Peyer's patch (tissue), 4 donors: ENCODE measurements around the gene KLHL5. TPM values are rescaled to one million over a fixed set of nuclear protein-coding genes. Genes with fewer than 3 reads are reported as not detected.

Source experiments
- DNase-seq, 3 donors: peaks; one replicate each; pipeline ENCODE4 v3.0.0-alpha.2; 2017 to 2019
- H3K27ac ChIP-seq, 4 donors: fragments of 200-600 bp; sonication (generic); one replicate each; pipeline ENCODE4 v1.5.1; 2016 to 2019
- H3K27me3 ChIP-seq, 2 donors: fragments of 200-600 bp; sonication (generic); one replicate each; pipeline ENCODE4 v1.5.1; 2019
- H3K36me3 ChIP-seq, 3 donors: fragments of 200-600 bp; sonication (generic); one replicate each; pipeline ENCODE4 v1.5.1; 2016 to 2019
- H3K4me1 ChIP-seq, 4 donors: fragments of 200-600 bp; sonication (generic); one replicate each; pipeline ENCODE4 v1.5.1; 2016 to 2019
- H3K4me3 ChIP-seq, 4 donors: fragments of 200-600 bp; sonication (generic); 1 replicate in 3 of 4; 2 replicates in 1 of 4; pipeline ENCODE4 v1.5.1; 2016 to 2019; ENCODE audit warnings: mild to moderate bottlenecking in 1 of 4
- H3K9me3 ChIP-seq, 4 donors: fragments of 200-600 bp; sonication (generic); one replicate each; pipeline ENCODE4 v1.5.1; 2016 to 2019; ENCODE audit warnings: mild to moderate bottlenecking in 1 of 4
- POLR2A ChIP-seq, 2 donors: fragments of 450-650 bp; IDR thresholded peaks; one replicate each; pipeline ENCODE4 v1.5.1; 2017; ENCODE audit warnings: antibody characterized with exemption in 2 of 2, mild to moderate bottlenecking in 2 of 2, moderate library complexity in 2 of 2
- total RNA-seq, 4 donors: library from RNA; depleted of rRNA; stranded (reverse); fragments of >200 nt; gene quantifications; one replicate each; pipeline ENCODE4 v1.1.0, GENCODE V29; 2016
- TF ChIP-seq, protein P1 (sequence below), 6 experiments: fragments of 450-650 bp in 4 of 6; fragments of 200-600 bp in 2 of 6; sonication (generic) in 1 of 6; IDR thresholded peaks; one replicate each; pipeline ENCODE4 v1.5.1; 2017 to 2019; ENCODE audit warnings: antibody characterized with exemption in 6 of 6, mild to moderate bottlenecking in 3 of 6, moderate library complexity in 1 of 6

The KLHL5 gene
- total RNA-seq, 4 donors from 2014 or later, result 7.2 to 41.3 (median 12.1) TPM

DNA sequence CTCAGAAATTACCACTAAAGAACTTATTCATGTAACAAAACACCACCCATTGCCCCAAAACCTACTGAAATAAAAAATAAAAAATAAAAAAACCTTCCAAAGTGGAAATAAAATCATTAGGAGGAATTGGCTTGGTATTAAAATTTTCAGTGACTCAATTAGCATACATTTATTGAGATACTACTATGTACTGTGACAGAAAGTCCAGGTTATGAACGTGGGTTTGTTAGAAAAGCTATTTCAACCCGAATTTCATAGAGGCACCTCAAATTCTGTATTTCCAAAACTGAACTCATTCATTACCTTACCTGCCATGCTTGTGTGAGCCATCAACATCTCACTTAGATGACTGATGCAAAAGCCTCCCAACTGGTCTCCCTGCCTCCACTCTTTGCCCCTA, 16.8 kb downstream of the KLHL5 start:
- Histone ChIP-seq H3K36me3 (peaks cover 0 to 12% (median 0%) of the 10 kb centered on the region in 3 donors), H3K27me3 (no peaks in the 10 kb centered on the region), H3K4me1 (no peaks in the 10 kb centered on the region), H3K9me3 (no peaks in the 10 kb centered on the region), H3K4me3 (no peak overlapping the region), H3K27ac (no peak overlapping the region)
- no peak for DNase-seq
- no peak for TF ChIP-seq POLR2A (IDR thresholded peaks at IDR 0.05)
- TF ChIP-seq, protein P1, sequence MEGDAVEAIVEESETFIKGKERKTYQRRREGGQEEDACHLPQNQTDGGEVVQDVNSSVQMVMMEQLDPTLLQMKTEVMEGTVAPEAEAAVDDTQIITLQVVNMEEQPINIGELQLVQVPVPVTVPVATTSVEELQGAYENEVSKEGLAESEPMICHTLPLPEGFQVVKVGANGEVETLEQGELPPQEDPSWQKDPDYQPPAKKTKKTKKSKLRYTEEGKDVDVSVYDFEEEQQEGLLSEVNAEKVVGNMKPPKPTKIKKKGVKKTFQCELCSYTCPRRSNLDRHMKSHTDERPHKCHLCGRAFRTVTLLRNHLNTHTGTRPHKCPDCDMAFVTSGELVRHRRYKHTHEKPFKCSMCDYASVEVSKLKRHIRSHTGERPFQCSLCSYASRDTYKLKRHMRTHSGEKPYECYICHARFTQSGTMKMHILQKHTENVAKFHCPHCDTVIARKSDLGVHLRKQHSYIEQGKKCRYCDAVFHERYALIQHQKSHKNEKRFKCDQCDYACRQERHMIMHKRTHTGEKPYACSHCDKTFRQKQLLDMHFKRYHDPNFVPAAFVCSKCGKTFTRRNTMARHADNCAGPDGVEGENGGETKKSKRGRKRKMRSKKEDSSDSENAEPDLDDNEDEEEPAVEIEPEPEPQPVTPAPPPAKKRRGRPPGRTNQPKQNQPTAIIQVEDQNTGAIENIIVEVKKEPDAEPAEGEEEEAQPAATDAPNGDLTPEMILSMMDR (IDR thresholded peaks at IDR 0.05), result no peak

DNA sequence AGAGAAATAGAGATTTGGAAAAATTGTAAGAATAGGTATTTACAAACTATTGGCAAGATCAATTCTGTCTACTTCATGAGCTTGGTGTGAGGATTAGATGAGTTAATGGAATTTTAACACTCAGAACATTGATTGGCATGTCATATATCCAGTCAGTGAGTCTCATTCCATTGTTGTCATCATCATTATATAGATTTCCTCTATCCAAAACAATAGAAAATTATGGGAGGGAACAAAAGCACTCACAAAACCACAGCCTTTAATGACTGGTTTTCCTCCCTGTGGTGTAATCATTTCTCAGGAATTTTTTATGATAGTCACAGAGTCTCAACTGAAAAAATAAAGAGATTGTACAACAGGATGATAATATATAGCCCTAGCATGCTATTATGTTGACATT, 21.1 kb downstream of the KLHL5 start:
- H3K4me1 ChIP-seq, result no peaks in the 10 kb centered on the region
- H3K9me3 ChIP-seq, result no peaks in the 10 kb centered on the region
- H3K27me3 ChIP-seq, result no peaks in the 10 kb centered on the region
- TF ChIP-seq POLR2A (IDR thresholded peaks at IDR 0.05), result no peak
- TF ChIP-seq, protein P1 (IDR thresholded peaks at IDR 0.05), result no peak
- DNase-seq, result no peak
- H3K4me3 ChIP-seq, result no peak overlapping the region
- no peak overlapping the region for H3K27ac ChIP-seq
- H3K36me3 ChIP-seq, result peaks cover 0 to 12% (median 0%) of the 10 kb centered on the region in 3 donors

DNA sequence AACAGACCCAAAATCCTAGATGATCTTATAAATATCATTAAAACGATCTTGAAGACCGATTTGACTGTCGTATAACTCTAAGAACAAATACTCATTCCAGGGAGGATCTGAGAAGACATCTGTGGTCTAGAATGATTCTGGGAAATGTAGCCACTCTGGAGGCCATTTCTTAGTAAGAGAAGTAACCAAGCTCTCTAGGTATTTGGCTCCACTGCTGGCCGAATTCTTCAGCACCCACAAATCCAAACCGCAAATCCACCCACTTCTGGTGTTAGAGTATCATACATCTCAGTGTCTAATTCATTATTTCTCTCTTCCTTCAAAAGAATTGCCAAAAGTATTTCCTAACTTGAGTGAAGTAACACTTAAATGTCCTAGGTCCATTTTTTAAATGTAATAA, 23.9 kb downstream of the KLHL5 start:
- Histone ChIP-seq H3K4me1 (no peaks in the 10 kb centered on the region), H3K27me3 (no peaks in the 10 kb centered on the region), H3K4me3 (no peak overlapping the region), H3K27ac (no peak overlapping the region), H3K9me3 (no peaks in the 10 kb centered on the region), H3K36me3 (peaks cover 0 to 12% (median 0%) of the 10 kb centered on the region in 3 donors)
- no peak for DNase-seq
- TF ChIP-seq POLR2A (IDR thresholded peaks at IDR 0.05), result no peak
- TF ChIP-seq, protein P1 (IDR thresholded peaks at IDR 0.05), result no peak

DNA sequence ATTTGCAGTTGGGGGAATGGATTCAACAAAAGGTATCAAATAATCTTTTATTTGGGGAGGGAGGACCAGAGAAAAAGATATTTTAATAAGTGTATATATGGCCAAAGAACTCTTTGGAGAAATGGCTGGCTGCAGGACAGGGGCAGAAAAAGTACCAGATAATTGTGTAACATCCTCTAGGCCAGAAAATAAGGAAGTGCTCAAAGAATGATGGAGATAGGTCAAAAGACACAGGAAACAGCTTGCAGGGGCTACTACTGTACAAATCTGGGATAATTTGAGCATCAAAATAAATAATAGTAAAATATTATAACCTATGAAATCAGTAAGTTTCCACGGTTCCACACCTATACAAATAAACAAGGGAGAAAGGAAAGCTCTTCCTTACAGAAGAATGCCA, 34.8 kb downstream of the KLHL5 start:
- no peaks in the 10 kb centered on the region for H3K4me1 ChIP-seq
- H3K27ac ChIP-seq, result no peak overlapping the region
- H3K4me3 ChIP-seq, result no peak overlapping the region
- TF ChIP-seq, protein P1 (IDR thresholded peaks at IDR 0.05), result no peak
- no peak for TF ChIP-seq POLR2A (IDR thresholded peaks at IDR 0.05)
- H3K27me3 ChIP-seq, result no peaks in the 10 kb centered on the region
- no peak for DNase-seq
- H3K9me3 ChIP-seq, result no peaks in the 10 kb centered on the region
- no peaks in the 10 kb centered on the region for H3K36me3 ChIP-seq

DNA sequence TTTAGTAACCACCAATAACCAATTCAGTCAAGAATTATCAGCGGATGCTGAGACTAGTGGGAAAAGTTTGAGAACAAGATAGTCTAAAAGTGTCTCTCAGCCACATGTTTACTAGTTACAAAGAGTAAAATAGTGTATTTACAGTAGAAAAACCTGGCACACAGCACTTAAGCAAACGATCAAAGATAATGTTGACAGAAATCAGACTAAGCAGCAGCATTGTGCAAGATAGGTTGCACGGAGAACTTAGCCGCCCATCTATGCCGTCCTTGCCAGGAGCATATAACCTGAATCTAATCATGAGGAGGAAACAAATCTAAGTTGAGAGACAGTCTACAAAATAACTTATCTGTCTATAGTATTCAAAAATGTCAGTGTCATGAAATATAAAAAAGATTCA, 35.3 kb downstream of the KLHL5 start:
- Histone ChIP-seq H3K36me3 (no peaks in the 10 kb centered on the region), H3K4me1 (no peaks in the 10 kb centered on the region), H3K9me3 (no peaks in the 10 kb centered on the region), H3K27ac (no peak overlapping the region), H3K4me3 (no peak overlapping the region), H3K27me3 (no peaks in the 10 kb centered on the region)
- no peak for TF ChIP-seq POLR2A (IDR thresholded peaks at IDR 0.05)
- TF ChIP-seq, protein P1 (IDR thresholded peaks at IDR 0.05), result no peak
- DNase-seq, result no peak

DNA sequence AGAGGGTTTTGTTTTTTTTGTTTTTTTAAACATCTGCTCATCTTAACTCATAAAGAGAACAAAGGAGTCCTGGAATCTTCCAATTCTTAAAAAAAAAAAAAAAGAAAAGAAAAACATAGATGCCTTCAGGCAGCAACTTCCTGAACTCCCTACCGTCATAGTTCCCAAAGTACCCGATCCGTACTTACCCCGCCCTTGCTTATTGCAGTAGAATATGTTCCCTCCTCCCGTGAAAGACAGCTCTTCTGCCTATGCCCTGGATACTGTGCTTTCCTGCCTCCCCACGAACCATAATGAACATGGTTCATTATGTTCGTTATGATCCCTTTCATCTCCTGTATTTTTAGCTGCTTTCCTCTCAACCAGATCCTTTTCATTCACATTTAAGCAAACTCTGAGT, 40.3 kb downstream of the KLHL5 start:
- TF ChIP-seq POLR2A (IDR thresholded peaks at IDR 0.05), result no peak
- TF ChIP-seq, protein P1 (IDR thresholded peaks at IDR 0.05), result no peak
- Histone ChIP-seq H3K9me3 (no peaks in the 10 kb centered on the region), H3K4me1 (no peaks in the 10 kb centered on the region), H3K36me3 (no peaks in the 10 kb centered on the region), H3K27ac (no peak overlapping the region), H3K27me3 (no peaks in the 10 kb centered on the region), H3K4me3 (no peak overlapping the region)
- DNase-seq, result no peak
